ENCODE measurements around the gene PWWP2B. TPM values are rescaled to one million over a fixed set of nuclear protein-coding genes. Genes with fewer than 3 reads are reported as not detected.

PWWP2B gene
- total RNA-seq, 1 donor from 2014 or later = 24.4 TPM

- intact Hi-C loops (cut with DNase I) = no loop called here
- H3K9me3 ChIP-seq = no peaks in the 10 kb centered on the region
- H3K36me3 ChIP-seq = no peaks in the 10 kb centered on the region
- H3K27ac ChIP-seq = no peak overlapping the region
- DNase-seq (ENCODE audit: low spot score in 2 of 2) = no peak
- no peak for TF ChIP-seq CTCF (IDR thresholded peaks at IDR 0.05)
- H3K4me3 ChIP-seq = no peak overlapping the region
- peaks cover 0 to 2% of the 10 kb centered on the region in 2 donors for H3K4me1 ChIP-seq
- no peaks in the 10 kb centered on the region for H3K27me3 ChIP-seq
Observed at GRCh38 chr10:132427006-132427771, 30.2 kb downstream of the PWWP2B start.

- H3K4me1 ChIP-seq = no peaks in the 10 kb centered on the region
- no peaks in the 10 kb centered on the region for H3K27me3 ChIP-seq
- no peak overlapping the region for H3K27ac ChIP-seq
- DNase-seq (ENCODE audit: low spot score in 2 of 2) = no peak
- H3K9me3 ChIP-seq = no peaks in the 10 kb centered on the region
- TF ChIP-seq CTCF (IDR thresholded peaks at IDR 0.05) = no peak
- no peaks in the 10 kb centered on the region for H3K36me3 ChIP-seq
- H3K4me3 ChIP-seq = no peak overlapping the region
- intact Hi-C loops (cut with DNase I) = no loop called here
Observed at GRCh38 chr10:132427939-132428367, 31.0 kb downstream of the PWWP2B start.

- Histone ChIP-seq H3K4me1 (no peaks in the 10 kb centered on the region), H3K36me3 (no peaks in the 10 kb centered on the region), H3K27ac (no peak overlapping the region), H3K4me3 (no peak overlapping the region), H3K9me3 (no peaks in the 10 kb centered on the region), H3K27me3 (no peaks in the 10 kb centered on the region)
- DNase-seq (ENCODE audit: low spot score in 2 of 2) = no peak
- no peak for TF ChIP-seq CTCF (IDR thresholded peaks at IDR 0.05)
- intact Hi-C loops (cut with DNase I) = no loop called here
Observed at GRCh38 chr10:132428486-132428995, 31.5 kb downstream of the PWWP2B start.

- DNase-seq (ENCODE audit: low spot score in 2 of 2) = no peak
- no peaks in the 10 kb centered on the region for H3K36me3 ChIP-seq
- H3K27ac ChIP-seq = no peak overlapping the region
- H3K9me3 ChIP-seq = no peaks in the 10 kb centered on the region
- H3K4me1 ChIP-seq = no peaks in the 10 kb centered on the region
- no peaks in the 10 kb centered on the region for H3K27me3 ChIP-seq
- intact Hi-C loops (cut with DNase I) = no loop called here
- no peak overlapping the region for H3K4me3 ChIP-seq
- TF ChIP-seq CTCF (IDR thresholded peaks at IDR 0.05) = no peak
Observed at GRCh38 chr10:132429281-132430230, 32.6 kb downstream of the PWWP2B start.

- Histone ChIP-seq H3K27ac (no peak overlapping the region), H3K9me3 (no peaks in the 10 kb centered on the region), H3K36me3 (no peaks in the 10 kb centered on the region), H3K27me3 (no peaks in the 10 kb centered on the region), H3K4me3 (no peak overlapping the region), H3K4me1 (no peaks in the 10 kb centered on the region)
- DNase-seq (ENCODE audit: low spot score in 2 of 2) = no peak
- intact Hi-C loops (cut with DNase I) = no loop called here
- no peak for TF ChIP-seq CTCF (IDR thresholded peaks at IDR 0.05)
Observed at GRCh38 chr10:132430231-132430743, 33.3 kb downstream of the PWWP2B start.

All from ascending aorta (tissue), 2 donors.